Peyer's patch (tissue), 4 donors: ENCODE data around the gene EML4.
A peak's percentile ranks its signal among the peaks of the same experiment; 100 is the strongest.

Experiments used
- CTCF ChIP-seq, 6 experiments: fragments of 450-650 bp in 4 of 6; fragments of 200-600 bp in 2 of 6; sonication (generic) in 1 of 6; IDR thresholded peaks; one replicate each; pipeline ENCODE4 v1.5.1; 2017 to 2019; ENCODE audit warnings: antibody characterized with exemption in 6 of 6, mild to moderate bottlenecking in 3 of 6, moderate library complexity in 1 of 6
- POLR2A ChIP-seq, 2 donors: fragments of 450-650 bp; IDR thresholded peaks; one replicate each; pipeline ENCODE4 v1.5.1; 2017; ENCODE audit warnings: antibody characterized with exemption in 2 of 2, mild to moderate bottlenecking in 2 of 2, moderate library complexity in 2 of 2

GRCh38 chr2:42196403-42197267 lies 27.5 kb downstream of the EML4 start:
- TF ChIP-seq POLR2A (IDR thresholded peaks at IDR 0.05) = no peak
- peak; percentile 55 to 86 (median 78) for TF ChIP-seq CTCF (IDR thresholded peaks at IDR 0.05)
